Adrenal gland (tissue), 12 donors: ENCODE results near the gene PSD2. TPM values are rescaled to one million over a fixed set of nuclear protein-coding genes. Genes with fewer than 3 reads are reported as not detected.

ENCODE experiments used
- DNase-seq, 7 donors: peaks; one replicate each; pipeline ENCODE4 v3.0.0-alpha.2; 2019 to 2020
- H3K27ac ChIP-seq, 5 donors: fragments of 200-600 bp; sonication (generic) in 4 of 5; 1 replicate in 3 of 5; 2 replicates in 2 of 5; pipeline versions ENCODE4 v1.5.1 to v1.8.0; 2016 to 2020; ENCODE audit warnings: mild to moderate bottlenecking in 1 of 5
- H3K27me3 ChIP-seq: fragments of 200-600 bp; 2 replicates; pipeline ENCODE4 v1.8.0; 2021
- H3K36me3 ChIP-seq, 2 donors: fragments of 200-600 bp; replicated peaks in 1 of 2; 1 replicate in 1 of 2; 2 replicates in 1 of 2; pipeline versions ENCODE4 v1.5.1 to v1.8.0; 2018 to 2022
- H3K4me1 ChIP-seq, 2 donors: fragments of 200-600 bp; replicated peaks in 1 of 2; 1 replicate in 1 of 2; 2 replicates in 1 of 2; pipeline versions ENCODE4 v1.5.1 to v1.8.0; 2018 to 2021
- H3K4me3 ChIP-seq, 4 donors: fragments of 200-600 bp; sonication (generic) in 3 of 4; one replicate each; pipeline ENCODE4 v1.5.1; 2016 to 2018
- H3K9me3 ChIP-seq, 3 donors: fragments of 200-600 bp; sonication (generic) in 1 of 3; replicated peaks in 1 of 3; 1 replicate in 2 of 3; 2 replicates in 1 of 3; pipeline versions ENCODE4 v1.5.1 to v1.8.0; 2016 to 2021
- POLR2A ChIP-seq, 2 donors: fragments of 450-650 bp; IDR thresholded peaks; one replicate each; pipeline ENCODE4 v1.6.1; 2017; ENCODE audit warnings: antibody characterized with exemption in 2 of 2, mild to moderate bottlenecking in 2 of 2, moderate library complexity in 1 of 2
- WGBS, 4 donors: extraction: QIAGEN DNeasy Blood & Tissue Kit in 2 of 4; methylation state at CpG; one replicate each; pipeline versions ENCODE4 v1.1.5 to v1.1.7; 2013 to 2017; 5-methylcytosine and 5-hydroxymethylcytosine counted together
- intact Hi-C, 2 donors: fragments of 100-400 bp; cut with DNase I; formaldehyde crosslinking; loops; one replicate each; pipeline versions ENCODE4 v1.14.1 to v1.15.0; 2022 to 2023
- polyA plus RNA-seq, 3 donors: library from polyadenylated mRNA; stranded (reverse); fragments of 200-250 nt in 2 of 3; fragments of 350-450 nt in 1 of 3; fragmentation: Illumina TruSeq in 1 of 3; extraction: RNeasy Lipid Tissue Mini Kit (QIAGEN cat#74804) in 1 of 3; gene quantifications; one replicate each; pipeline ENCODE4 v1.2.3, GENCODE V29; 2013 to 2014
- total RNA-seq, 9 donors: library from RNA; depleted of rRNA in 4 of 9; stranded (reverse); fragments of >200 nt in 4 of 9; fragments of 120-200 nt in 1 of 9; fragmentation: NEBNext Ultra II Directional in 1 of 9; extraction: Animal tissue kit (Norgen Biotek cat#: 25700) in 1 of 9; gene quantifications; one replicate each; pipeline versions ENCODE4 v1.1.0 to v1.2.4, GENCODE V29; 2013 to 2023
- TF ChIP-seq, protein P1 (sequence below), 6 experiments: fragments of 450-650 bp in 4 of 6; fragments of 200-600 bp in 2 of 6; sonication (generic) in 1 of 6; IDR thresholded peaks; 1 replicate in 5 of 6; 2 replicates in 1 of 6; pipeline versions ENCODE4 v1.5.1 to v1.8.0; 2016 to 2021; ENCODE audit warnings: antibody characterized with exemption in 6 of 6, mild to moderate bottlenecking in 2 of 6, moderate library complexity in 1 of 6
- donor health status: healthy with polysubstance abuse.
- donor health status: Bipolar disorder and iron deficiency.
- donor health status: DM: yes; HTN: yes; CAD: no.
- donor health status: DM: no; HTN: no; CAD: no.
- donor health status: DM: no; HTN: no; CAD: no.
- donor health status: DM: yes; HTN: yes; CAD: no.

PSD2 gene
- total and polyA plus RNA-seq, 12 donors = 0.11 to 0.46 (median 0.24) TPM; not detected in 5

- intact Hi-C loops = loop anchor here (5.0 to 10.0 kb wide), 4 partner anchors 58 to 338 kb away; no protein-coding TSS in a partner anchor
- H3K27ac ChIP-seq = no peak overlapping the region
These were observed 32.9 kb upstream of the PSD2 start for GRCh38 chr5:139762615-139763170.

DNA sequence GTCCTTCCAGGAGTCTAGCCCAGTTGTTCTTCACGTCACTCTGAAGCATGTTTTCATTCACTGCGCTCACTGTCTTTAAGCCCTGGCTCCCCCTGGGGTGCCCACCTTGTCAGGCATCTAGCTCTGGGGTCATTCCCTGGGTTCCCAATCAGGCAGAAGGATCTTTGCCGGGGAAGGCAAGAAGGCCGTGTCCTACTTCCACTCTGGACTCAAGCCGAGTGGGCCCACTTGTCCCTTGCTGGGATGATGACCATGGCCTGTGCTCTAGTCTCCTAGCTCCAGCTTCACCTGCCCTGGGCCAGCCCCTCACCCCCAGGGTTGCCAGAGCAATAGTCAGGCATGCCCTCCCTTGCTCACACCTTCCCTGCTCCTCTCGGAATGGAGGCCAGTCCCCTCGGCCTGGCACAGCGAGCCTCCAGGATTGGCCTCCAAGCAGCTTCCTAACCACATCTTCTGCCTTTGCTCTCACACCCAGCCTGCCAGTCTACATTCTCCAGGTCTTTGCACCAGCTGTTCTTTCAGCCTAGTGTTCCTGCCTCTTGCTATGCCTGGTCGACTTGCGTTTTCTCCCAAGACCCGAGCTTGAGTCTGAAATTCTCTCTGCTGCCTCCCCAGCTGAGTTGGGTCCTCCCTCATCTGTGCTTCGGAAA, 32.2 kb upstream of the PSD2 start:
- intact Hi-C loops = loop anchor here (5.0 to 10.0 kb wide), 4 partner anchors 59 to 339 kb away; no protein-coding TSS in a partner anchor
- no peaks in the 10 kb centered on the region for H3K9me3 ChIP-seq
- H3K4me1 ChIP-seq = peaks cover 6 to 23% of the 10 kb centered on the region in 2 donors
- H3K36me3 ChIP-seq = no peaks in the 10 kb centered on the region
- no peak for TF ChIP-seq POLR2A (IDR thresholded peaks at IDR 0.05)
- TF ChIP-seq, protein P1, sequence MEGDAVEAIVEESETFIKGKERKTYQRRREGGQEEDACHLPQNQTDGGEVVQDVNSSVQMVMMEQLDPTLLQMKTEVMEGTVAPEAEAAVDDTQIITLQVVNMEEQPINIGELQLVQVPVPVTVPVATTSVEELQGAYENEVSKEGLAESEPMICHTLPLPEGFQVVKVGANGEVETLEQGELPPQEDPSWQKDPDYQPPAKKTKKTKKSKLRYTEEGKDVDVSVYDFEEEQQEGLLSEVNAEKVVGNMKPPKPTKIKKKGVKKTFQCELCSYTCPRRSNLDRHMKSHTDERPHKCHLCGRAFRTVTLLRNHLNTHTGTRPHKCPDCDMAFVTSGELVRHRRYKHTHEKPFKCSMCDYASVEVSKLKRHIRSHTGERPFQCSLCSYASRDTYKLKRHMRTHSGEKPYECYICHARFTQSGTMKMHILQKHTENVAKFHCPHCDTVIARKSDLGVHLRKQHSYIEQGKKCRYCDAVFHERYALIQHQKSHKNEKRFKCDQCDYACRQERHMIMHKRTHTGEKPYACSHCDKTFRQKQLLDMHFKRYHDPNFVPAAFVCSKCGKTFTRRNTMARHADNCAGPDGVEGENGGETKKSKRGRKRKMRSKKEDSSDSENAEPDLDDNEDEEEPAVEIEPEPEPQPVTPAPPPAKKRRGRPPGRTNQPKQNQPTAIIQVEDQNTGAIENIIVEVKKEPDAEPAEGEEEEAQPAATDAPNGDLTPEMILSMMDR (IDR thresholded peaks at IDR 0.05) = no peak
- no peak for DNase-seq
- H3K27ac ChIP-seq = no peak overlapping the region
- WGBS, 4 donors = 77 to 85% (median 82%) methylated on average over 12 of the region's 12 CpGs
- peaks cover 8% of the 10 kb centered on the region for H3K27me3 ChIP-seq
- no peak overlapping the region for H3K4me3 ChIP-seq

More at GRCh38 chr5:139762615-139763170, 32.9 kb upstream of the PSD2 start:
- H3K4me3 ChIP-seq = no peak overlapping the region
- WGBS, 4 donors = 65 to 82% (median 74%) methylated on average over 10 of the region's 10 CpGs
- peaks cover 8% of the 10 kb centered on the region for H3K27me3 ChIP-seq
- no peaks in the 10 kb centered on the region for H3K9me3 ChIP-seq
- H3K4me1 ChIP-seq = peaks cover 6 to 23% of the 10 kb centered on the region in 2 donors
- no peak for TF ChIP-seq POLR2A (IDR thresholded peaks at IDR 0.05)
- TF ChIP-seq, protein P1 (IDR thresholded peaks at IDR 0.05) = no peak
- H3K36me3 ChIP-seq = no peaks in the 10 kb centered on the region
- no peak for DNase-seq

GRCh38 chr5:139763930-139764791, 31.4 kb upstream of the PSD2 start:
- Histone ChIP-seq H3K4me1 (peaks cover 6 to 18% of the 10 kb centered on the region in 2 donors), H3K9me3 (no peaks in the 10 kb centered on the region), H3K27ac (no peak overlapping the region), H3K4me3 (no peak overlapping the region), H3K27me3 (peaks cover 8% of the 10 kb centered on the region), H3K36me3 (no peaks in the 10 kb centered on the region)
- DNase-seq = no peak
- TF ChIP-seq, protein P1 (IDR thresholded peaks at IDR 0.05) = no peak
- no peak for TF ChIP-seq POLR2A (IDR thresholded peaks at IDR 0.05)
- intact Hi-C loops = loop anchor here (2.0 to 10.0 kb wide), 5 partner anchors 59 to 339 kb away; no protein-coding TSS in a partner anchor
- 12 to 30% (median 17%) methylated on average over 4 to 45 of the region's 45 CpGs for WGBS, 4 donors

DNA sequence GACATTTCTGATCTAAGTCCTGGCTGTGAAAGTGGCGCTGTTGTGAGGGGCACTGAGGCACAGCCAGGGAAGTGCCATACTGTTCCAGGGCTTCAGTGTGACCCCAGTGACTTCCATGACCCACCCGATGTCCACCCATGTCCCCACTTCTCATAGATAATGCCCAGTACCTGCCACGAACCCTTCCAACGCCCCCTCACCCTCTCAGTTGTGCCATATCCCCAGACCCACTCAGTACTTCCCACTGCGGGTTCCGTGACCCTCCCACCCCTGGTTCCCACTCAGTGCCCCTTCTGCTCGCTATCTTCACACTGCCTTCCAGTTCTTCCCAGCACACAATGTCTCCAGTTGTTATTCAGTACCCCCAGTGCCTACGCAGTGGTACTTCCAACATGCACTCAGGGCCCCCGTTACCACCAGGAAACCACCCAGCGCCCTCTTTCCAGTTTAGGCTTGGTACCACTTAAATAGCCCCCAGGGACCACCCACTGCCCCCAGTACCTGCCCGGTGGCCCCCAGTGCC, 30.7 kb upstream of the PSD2 start:
- Histone ChIP-seq H3K9me3 (no peaks in the 10 kb centered on the region), H3K4me1 (peaks cover 0 to 10% of the 10 kb centered on the region in 2 donors), H3K36me3 (no peaks in the 10 kb centered on the region), H3K4me3 (no peak overlapping the region), H3K27me3 (peaks cover 8% of the 10 kb centered on the region), H3K27ac (no peak overlapping the region)
- TF ChIP-seq, protein P1 (IDR thresholded peaks at IDR 0.05) = no peak
- no peak for TF ChIP-seq POLR2A (IDR thresholded peaks at IDR 0.05)
- WGBS, 4 donors = 40 to 56% (median 49%) methylated on average over 9 to 11 of the region's 11 CpGs
- no peak for DNase-seq
- intact Hi-C loops = loop anchor here (2.0 to 10.0 kb wide), 6 partner anchors 60 to 343 kb away; no protein-coding TSS in a partner anchor
